H9 (cell line): ENCODE results near the gene USP6NL. TPM values are rescaled to one million over a fixed set of nuclear protein-coding genes. Genes with fewer than 3 reads are reported as not detected.

Source experiments
- DNase-seq: peaks from one replicate; pipeline ENCODE4 v3.0.0-alpha.2; 2017
- H2AFZ ChIP-seq: one replicate; pipeline ENCODE4 v1.6.1; 2013; ENCODE audit warnings: mild to moderate bottlenecking, low read length, control low read depth, moderate library complexity
- H2AK5ac ChIP-seq: 2 replicates; pipeline ENCODE4 v1.6.1; 2013; ENCODE audit warnings: low read length, control low read depth, mixed read lengths; ENCODE audit not compliant: insufficient read length
- H2BK120ac ChIP-seq: one replicate; pipeline ENCODE4 v1.6.1; 2013; ENCODE audit warnings: low read depth, mild to moderate bottlenecking, low read length, control low read depth, inconsistent platforms; ENCODE audit not compliant: poor library complexity, severe bottlenecking
- H2BK12ac ChIP-seq: 2 replicates; pipeline ENCODE4 v1.6.1; 2013; ENCODE audit warnings: low read length, control low read depth, mixed read lengths, low read depth; ENCODE audit not compliant: insufficient read length
- H2BK15ac ChIP-seq: 2 replicates; pipeline ENCODE4 v1.6.1; 2013; ENCODE audit warnings: low read depth, low read length, control low read depth
- H2BK20ac ChIP-seq: one replicate; pipeline ENCODE4 v1.6.1; 2013; ENCODE audit warnings: low read depth, mild to moderate bottlenecking, low read length, control low read depth, inconsistent platforms; ENCODE audit not compliant: poor library complexity, severe bottlenecking
- H2BK5ac ChIP-seq: 2 replicates; pipeline ENCODE4 v1.6.1; 2013; ENCODE audit warnings: low read length, control low read depth, mixed read lengths; ENCODE audit not compliant: insufficient read length
- H3K14ac ChIP-seq: 2 replicates; pipeline ENCODE4 v1.6.1; 2013; ENCODE audit warnings: low read length, control low read depth; ENCODE audit not compliant: insufficient read depth
- H3K18ac ChIP-seq: 2 replicates; pipeline ENCODE4 v1.6.1; 2013; ENCODE audit warnings: low read depth, mild to moderate bottlenecking, mixed read lengths, low read length, control low read depth; ENCODE audit not compliant: insufficient read length
- H3K23ac ChIP-seq: 2 replicates; pipeline ENCODE4 v1.6.1; 2013; ENCODE audit warnings: low read length, control low read depth, mixed read lengths, low read depth; ENCODE audit not compliant: insufficient read length
- H3K23me2 ChIP-seq: 2 replicates; pipeline ENCODE4 v1.6.1; 2013; ENCODE audit warnings: low read depth, mild to moderate bottlenecking, mixed read lengths, low read length, control low read depth; ENCODE audit not compliant: insufficient read length, poor library complexity, severe bottlenecking
- H3K27ac ChIP-seq: 2 replicates; pipeline ENCODE4 v1.5.1; 2013; ENCODE audit warnings: low read length, control low read depth, mixed read lengths, low read depth; ENCODE audit not compliant: insufficient read length
- H3K27me3 ChIP-seq: 2 replicates; pipeline ENCODE4 v1.6.1; 2013; ENCODE audit warnings: low read length, control low read depth, inconsistent platforms; ENCODE audit not compliant: insufficient read depth
- H3K4ac ChIP-seq: 2 replicates; pipeline ENCODE4 v1.6.1; 2013; ENCODE audit warnings: low read depth, mild to moderate bottlenecking, control low read depth, inconsistent platforms, low read length, moderate library complexity
- H3K4me1 ChIP-seq: 2 replicates; pipeline ENCODE4 v1.6.1; 2013; ENCODE audit warnings: low read length, control low read depth, inconsistent platforms; ENCODE audit not compliant: insufficient read depth
- H3K4me2 ChIP-seq: 2 replicates; pipeline ENCODE4 v1.6.1; 2013; ENCODE audit warnings: low read length, control low read depth, mixed read lengths; ENCODE audit not compliant: insufficient read length, insufficient read depth
- H3K56ac ChIP-seq: 2 replicates; pipeline ENCODE4 v1.6.1; 2013; ENCODE audit warnings: low read depth, mild to moderate bottlenecking, mixed read lengths, low read length, control low read depth; ENCODE audit not compliant: insufficient read length
- H3K79me1 ChIP-seq: 2 replicates; pipeline ENCODE4 v1.6.1; 2013; ENCODE audit warnings: low read depth, mild to moderate bottlenecking, moderate library complexity, low read length, control low read depth, inconsistent platforms; ENCODE audit not compliant: insufficient read depth, poor library complexity, severe bottlenecking
- H3K79me2 ChIP-seq: 2 replicates; pipeline ENCODE4 v1.6.1; 2013; ENCODE audit warnings: low read length, control low read depth, inconsistent platforms; ENCODE audit not compliant: insufficient read depth
- H3K9ac ChIP-seq: 2 replicates; pipeline ENCODE4 v1.6.1; 2013; ENCODE audit warnings: low read length, control low read depth, mixed read lengths; ENCODE audit not compliant: insufficient read length; ENCODE audit errors: extremely low read depth
- H3K9me3 ChIP-seq: one replicate; pipeline ENCODE4 v1.6.1; 2013; ENCODE audit warnings: low read depth, low read length, inconsistent platforms; ENCODE audit not compliant: control insufficient read depth
- H3T11ph ChIP-seq: one replicate; pipeline ENCODE4 v1.6.1; 2013; ENCODE audit warnings: mild to moderate bottlenecking, low read length, control low read depth, inconsistent platforms
- H4K20me1 ChIP-seq: one replicate; pipeline ENCODE4 v1.6.1; 2013; ENCODE audit not compliant: control insufficient read depth, insufficient read length, insufficient read depth
- H4K5ac ChIP-seq: 2 replicates; pipeline ENCODE4 v1.6.1; 2013; ENCODE audit warnings: low read depth, mild to moderate bottlenecking, mixed read lengths, low read length, control low read depth; ENCODE audit not compliant: insufficient read length
- H4K8ac ChIP-seq: replicated peaks from 2 replicates; pipeline ENCODE4 v1.6.1; 2013; ENCODE audit warnings: low read length, control low read depth, mixed read lengths, low read depth; ENCODE audit not compliant: insufficient read length
- H4K91ac ChIP-seq: 2 replicates; pipeline ENCODE4 v1.6.1; 2013; ENCODE audit warnings: low read depth, mild to moderate bottlenecking, moderate library complexity, mixed read lengths, low read length, control low read depth; ENCODE audit not compliant: insufficient read length
- H3K27ac Mint-ChIP-seq, 3 experiments: 2 replicates in 2 of 3; 3 replicates in 1 of 3; pipeline ENCODE4 v1.8.0; 2020 to 2021; ENCODE audit warnings: mixed read lengths in 3 of 3, mild to moderate bottlenecking in 1 of 3, moderate library complexity in 1 of 3
- H3K27me3 Mint-ChIP-seq: 2 replicates; pipeline ENCODE4 v1.8.0; 2021; ENCODE audit warnings: low read depth, mild to moderate bottlenecking, moderate library complexity, mixed read lengths
- H3K36me3 Mint-ChIP-seq, 3 experiments: 2 replicates in 2 of 3; 3 replicates in 1 of 3; pipeline ENCODE4 v1.8.0; 2020 to 2021; ENCODE audit warnings: low read depth in 3 of 3, mixed read lengths in 3 of 3; ENCODE audit not compliant: insufficient read depth in 1 of 3
- H3K4me1 Mint-ChIP-seq, 2 experiments: 2 replicates each; pipeline ENCODE4 v1.8.0; 2020; ENCODE audit warnings: mixed read lengths in 2 of 2
- H3K4me3 Mint-ChIP-seq, 2 experiments: 2 replicates in 1 of 2; 3 replicates in 1 of 2; pipeline ENCODE4 v1.8.0; 2020 to 2021; ENCODE audit warnings: mild to moderate bottlenecking in 2 of 2, mixed read lengths in 2 of 2, moderate library complexity in 1 of 2
- H3K9me3 Mint-ChIP-seq, 2 experiments: 2 replicates in 1 of 2; 3 replicates in 1 of 2; pipeline ENCODE4 v1.8.0; 2020; ENCODE audit warnings: mild to moderate bottlenecking in 2 of 2, mixed read lengths in 2 of 2, moderate library complexity in 1 of 2
- CTCF ChIP-seq: fragments of 200-600 bp; sonication (generic); conservative IDR thresholded peaks from 3 replicates; pipeline ENCODE4 v1.8.0; 2021; ENCODE audit warnings: antibody characterized with exemption, mild to moderate bottlenecking
- WGBS: extraction: QIAGEN DNeasy Blood & Tissue Kit; methylation state at CpG from one replicate; pipeline ENCODE4 v1.1.7; 2013; ENCODE audit warnings: missing lambda C conversion rate, low lambda C conversion rate, mixed read lengths; ENCODE audit not compliant: insufficient read length; ENCODE audit errors: extremely low coverage; 5-methylcytosine and 5-hydroxymethylcytosine counted together
- total RNA-seq: library from RNA; stranded (reverse); gene quantifications from 2 replicates; pipeline ENCODE4 v1.2.1, GENCODE V29; 2021

Gene USP6NL
- total RNA-seq, 1 experiment from 2014 or later = 28.3 TPM

GRCh38 chr10:11593612-11594011 is 17.8 kb downstream of the USP6NL start:
- TF ChIP-seq CTCF = no peak
- H4K8ac ChIP-seq = no peak overlapping the region
- H3K23ac ChIP-seq = no peak overlapping the region
- H2BK20ac ChIP-seq = no peak overlapping the region
- Mint-ChIP-seq H3K36me3 (peaks cover 0 to 13% (median 4%) of the 10 kb centered on the region in 3 experiments; a peak in 4 of 7 replicates), H3K4me1 (peaks cover 20 to 22% of the 10 kb centered on the region in 2 experiments), H3K9me3 (no peaks in the 10 kb centered on the region), H3K4me3 (no peak overlapping the region), H3K27ac (no peak overlapping the region), H3K27me3 (no peaks in the 10 kb centered on the region)
- no peak overlapping the region for H2AFZ ChIP-seq
- H2BK5ac ChIP-seq = no peak overlapping the region
- no CpG with 5 or more reads among the region's 7 CpGs for WGBS
- H3K14ac ChIP-seq = no peak overlapping the region
- peaks cover 9% of the 10 kb centered on the region for H3K79me1 ChIP-seq
- no peaks in the 10 kb centered on the region for H3K27me3 ChIP-seq
- H4K5ac ChIP-seq = no peak overlapping the region
- H3K9ac ChIP-seq = no peak overlapping the region
- H3K56ac ChIP-seq = no peak overlapping the region
- no peaks in the 10 kb centered on the region for H3K23me2 ChIP-seq
- H3K9me3 ChIP-seq = no peaks in the 10 kb centered on the region
- H4K20me1 ChIP-seq = no peaks in the 10 kb centered on the region
- no peak overlapping the region for H3K4me2 ChIP-seq
- no peak overlapping the region for H3K27ac ChIP-seq
- H3T11ph ChIP-seq = no peak overlapping the region
- no peak overlapping the region for H2AK5ac ChIP-seq
- no peak overlapping the region for H2BK12ac ChIP-seq
- H2BK120ac ChIP-seq = no peak overlapping the region
- H3K4ac ChIP-seq = no peak overlapping the region
- H3K4me1 ChIP-seq = no peaks in the 10 kb centered on the region
- no peak overlapping the region for H4K91ac ChIP-seq
- no peak overlapping the region for H2BK15ac ChIP-seq
- H3K79me2 ChIP-seq = peaks cover 2% of the 10 kb centered on the region; the same call in 1 of the 2 replicates
- DNase-seq = no peak
- H3K18ac ChIP-seq = no peak overlapping the region
